HepG2 (cell line): ENCODE measurements around the gene RIMKLB. TPM values are rescaled to one million over a fixed set of nuclear protein-coding genes. Genes with fewer than 3 reads are reported as not detected.

Source experiments
- ATAC-seq: fragments of 200-7000 bp; cut with Tn5 transposase; 3 replicates; pipeline ENCODE4 v1.9.1; 2020; ENCODE audit warnings: mild to moderate bottlenecking, moderate library complexity
- BruUV-seq: library from RNA; stranded (reverse); fragments of 400-500 nt; replicated peaks from 2 replicates; lab custom pipeline; 2021; lab: Mats Ljungman, UMichigan
- CTCF ChIA-PET: fragments of 300-600 bp; formaldehyde crosslinking; extraction: SDS; loops from one replicate; lab custom pipeline; 2021; ENCODE audit warnings: low total read pairs, inconsistent platforms, low intra/inter-chr PET ratio; lab: Yijun Ruan, JAX
- POLR2A ChIA-PET: fragments of 350-600 bp; sonication (Branson Sonifier 250); formaldehyde crosslinking; loops from one replicate; lab custom pipeline; 2020; ENCODE audit warnings: antibody characterized with exemption, inconsistent platforms; lab: Yijun Ruan, JAX
- DNase-seq: peaks from one replicate; pipeline ENCODE4 v3.0.0-alpha.2; 2015; ENCODE audit warnings: low spot score
- FAIRE-seq: peaks from 3 replicates; lab custom pipeline; 2011; peaks lifted over from hg19 to GRCh38; lab: Jason Lieb, UNC
- H2AFZ ChIP-seq: one replicate; pipeline ENCODE4 v1.6.1; 2011; ENCODE audit warnings: low read length, inconsistent platforms
- H3K27ac ChIP-seq: fragments of 300-600 bp; 3 replicates; pipeline ENCODE4 v1.8.0; 2011; ENCODE audit warnings: mixed run types, mild to moderate bottlenecking, mixed read lengths, low read length, inconsistent platforms; ENCODE audit not compliant: insufficient read depth; ENCODE audit errors: extremely low read length
- H3K27me3 ChIP-seq, 2 experiments: fragments of 200-600 bp in 1 of 2; 2 replicates in 1 of 2; 3 replicates in 1 of 2; pipeline versions ENCODE4 v1.6.0 to v1.8.0; 2011; ENCODE audit warnings: low read length in 2 of 2, mild to moderate bottlenecking in 2 of 2, moderate library complexity in 2 of 2, inconsistent platforms in 1 of 2; ENCODE audit not compliant: insufficient read depth in 2 of 2, control insufficient read depth in 1 of 2
- H3K36me3 ChIP-seq, 2 experiments: fragments of 200-600 bp in 1 of 2; replicated peaks in 1 of 2; 2 replicates in 1 of 2; 3 replicates in 1 of 2; pipeline versions ENCODE4 v1.5.1 to v1.8.0; 2011; ENCODE audit warnings: low read length in 2 of 2, inconsistent platforms in 1 of 2; ENCODE audit not compliant: insufficient read depth in 2 of 2, control insufficient read depth in 1 of 2
- H3K4me1 ChIP-seq: 2 replicates; pipeline ENCODE4 v1.5.1; 2012; ENCODE audit warnings: low read length, inconsistent platforms; ENCODE audit not compliant: insufficient read depth
- H3K4me2 ChIP-seq: 2 replicates; pipeline ENCODE4 v1.6.0; 2011; ENCODE audit warnings: low read depth, low read length, inconsistent platforms
- H3K4me3 ChIP-seq, 3 experiments: fragments of 200-600 bp in 1 of 3; sonication (generic), shearing (Covaris generic) in 1 of 3; replicated peaks in 1 of 3; 2 replicates each; pipeline ENCODE4 v1.5.1; 2011 to 2016; ENCODE audit warnings: low read length in 3 of 3, inconsistent platforms in 2 of 3, low read depth in 2 of 3, mild to moderate bottlenecking in 2 of 3, control low read depth in 1 of 3, mixed read lengths in 1 of 3; ENCODE audit not compliant: insufficient read depth in 1 of 3
- H3K79me2 ChIP-seq: one replicate; pipeline ENCODE4 v1.6.1; 2011; ENCODE audit warnings: low read length, inconsistent platforms; ENCODE audit not compliant: insufficient read depth
- H3K9ac ChIP-seq: 2 replicates; pipeline ENCODE4 v1.6.0; 2011; ENCODE audit warnings: mild to moderate bottlenecking, low read depth, low read length, inconsistent platforms; ENCODE audit not compliant: insufficient read depth
- H3K9me3 ChIP-seq: 2 replicates; pipeline ENCODE4 v1.5.1; 2012; ENCODE audit warnings: mild to moderate bottlenecking, low read length
- H4K20me1 ChIP-seq: 2 replicates; pipeline ENCODE4 v1.6.0; 2011; ENCODE audit warnings: inconsistent platforms, mild to moderate bottlenecking, low read length, moderate library complexity; ENCODE audit not compliant: insufficient read depth
- CBX5 ChIP-seq: sonication (generic); formaldehyde crosslinking; IDR thresholded peaks from 2 replicates; pipeline ENCODE4 v1.4.0; 2020; ENCODE audit warnings: missing genetic modification reagents, borderline replicate concordance
- CEBPG ChIP-seq: IDR thresholded peaks from 2 replicates; pipeline ENCODE4 v1.6.1; 2016
- KDM2A ChIP-seq: sonication (generic); formaldehyde crosslinking; IDR thresholded peaks from 2 replicates; pipeline ENCODE4 v1.4.0; 2020; ENCODE audit warnings: low read depth, missing genetic modification reagents, borderline replicate concordance
- KLF9 ChIP-seq: IDR thresholded peaks from 2 replicates; pipeline ENCODE4 v1.6.1; 2016; ENCODE audit warnings: low read depth
- MAX ChIP-seq: IDR thresholded peaks from 2 replicates; pipeline ENCODE4 v1.6.1; 2012; ENCODE audit warnings: inconsistent platforms
- SALL2 ChIP-seq: sonication (generic); formaldehyde crosslinking; IDR thresholded peaks from 2 replicates; pipeline ENCODE4 v1.8.1; 2023; ENCODE audit warnings: mild to moderate bottlenecking, missing genetic modification reagents, inconsistent platforms
- SPEN ChIP-seq: sonication (generic); formaldehyde crosslinking; IDR thresholded peaks from 2 replicates; pipeline ENCODE4 v1.5.1; 2020; ENCODE audit warnings: low read depth, mild to moderate bottlenecking, missing genetic modification reagents
- ZIK1 ChIP-seq: sonication (generic); formaldehyde crosslinking; IDR thresholded peaks from 2 replicates; pipeline ENCODE4 v1.5.0; 2020; ENCODE audit warnings: mild to moderate bottlenecking, low read depth, missing genetic modification reagents, borderline replicate concordance
- ZNF121 ChIP-seq: sonication (generic); formaldehyde crosslinking; IDR thresholded peaks from 2 replicates; pipeline ENCODE4 v1.5.0; 2020; ENCODE audit warnings: mild to moderate bottlenecking, missing genetic modification reagents
- ZNF274 ChIP-seq: sonication (generic); formaldehyde crosslinking; IDR thresholded peaks from 2 replicates; pipeline ENCODE4 v1.5.1; 2020; ENCODE audit warnings: mild to moderate bottlenecking, missing genetic modification reagents
- ZNF441 ChIP-seq: sonication (generic); formaldehyde crosslinking; IDR thresholded peaks from 2 replicates; pipeline ENCODE4 v1.7.0; 2021; ENCODE audit warnings: missing genetic modification reagents, borderline replicate concordance
- ZNF598 ChIP-seq: sonication (generic); formaldehyde crosslinking; IDR thresholded peaks from 2 replicates; pipeline ENCODE4 v1.5.1; 2020; ENCODE audit warnings: mild to moderate bottlenecking, missing genetic modification reagents, borderline replicate concordance
- ZNF614 ChIP-seq: IDR thresholded peaks from 2 replicates; pipeline ENCODE4 v1.6.1; 2018; ENCODE audit warnings: missing biosample characterization, missing genetic modification reagents, inconsistent platforms, borderline replicate concordance
- ZNF652 ChIP-seq: IDR thresholded peaks from 2 replicates; pipeline ENCODE4 v1.6.1; 2016; ENCODE audit warnings: low read depth, borderline replicate concordance
- WGBS: methylation state at CpG from one replicate; pipeline ENCODE4 v1.1.6; 2017; ENCODE audit warnings: low lambda C conversion rate; 5-methylcytosine and 5-hydroxymethylcytosine counted together
- in situ Hi-C: cut with HindIII; loops from 2 replicates; pipeline ENCODE4 v1.10.0; 2017; ENCODE audit warnings: low pct_unique_long_range_greater_than_20kb; ENCODE audit not compliant: extremely low pct_ligation_motif_present
- intact Hi-C: fragments of 100-400 bp; cut with micrococcal nuclease; formaldehyde crosslinking; loops from one replicate; pipeline ENCODE4 v1.10.0; 2022; ENCODE audit not compliant: unreplicated experiment
- polyA plus RNA-seq, 8 experiments: library from polyadenylated mRNA; depleted of rRNA in 3 of 8; stranded (reverse) in 7 of 8; unstranded in 1 of 8; fragments of >200 nt; fragmentation: Illumina TruSeq in 4 of 8; extraction: Trizol in 4 of 8; gene quantifications; 2 replicates each; pipeline versions ENCODE4 v1.2.1 to v1.2.3, GENCODE V29; 2011 to 2016; ENCODE audit warnings: low read depth in 4 of 8, missing spikeins in 1 of 8, mixed read lengths in 1 of 8; ENCODE audit not compliant: insufficient read depth in 1 of 8
- total RNA-seq, 5 experiments: library from RNA; depleted of rRNA; stranded (reverse); fragments of >200 nt; fragmentation: Illumina TruSeq; extraction: Trizol; gene quantifications; 2 replicates each; pipeline ENCODE4 v1.2.3, GENCODE V29; 2016; ENCODE audit warnings: low read depth in 1 of 5

Gene RIMKLB
- total and polyA plus RNA-seq, 2 of the 13 experiments (the other 11 are each of a cell fraction or from before 2014, with no cell fraction given): 0.33 to 0.40 TPM

DNA sequence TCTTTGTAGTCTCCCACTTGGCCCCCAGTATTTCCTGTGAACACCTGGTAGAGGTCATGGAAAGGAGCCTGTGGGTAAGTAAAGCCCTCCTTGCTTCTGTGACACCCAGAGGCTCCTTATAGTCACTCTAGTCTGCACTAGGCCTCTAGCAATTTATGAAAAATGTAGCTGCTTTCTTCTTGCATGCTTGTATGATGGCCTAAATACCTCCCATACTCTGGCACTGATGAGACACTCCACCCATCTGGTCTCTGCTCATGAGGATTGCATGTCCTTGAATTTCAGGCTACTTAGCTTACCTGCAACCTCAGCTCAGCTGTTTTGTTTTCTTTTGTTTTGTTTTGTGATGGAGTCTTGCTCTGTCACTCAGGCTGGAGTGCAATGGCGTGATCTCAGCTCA, 120.1 kb downstream of the RIMKLB start:
- H3K27me3 ChIP-seq: peaks cover 1 to 2% of the 10 kb centered on the region in 2 experiments; a peak in 3 of 5 replicates
- no peaks in the 10 kb centered on the region for H3K9me3 ChIP-seq
- 21% methylated on average over 1 of the region's 1 CpG for WGBS
- H2AFZ ChIP-seq: no peak overlapping the region
- no peak for TF ChIP-seq ZNF598 (CRISPR knock-in tag)
- TF ChIP-seq ZNF441 (CRISPR knock-in tag): no peak
- ChIA-PET CTCF (no interaction called here), POLR2A (no interaction called here)
- DNase-seq: no peak
- no peaks in the 10 kb centered on the region for H4K20me1 ChIP-seq
- H3K4me1 ChIP-seq: no peaks in the 10 kb centered on the region
- intact Hi-C loops: no loop called here
- no peak for FAIRE-seq
- ATAC-seq: no peak
- H3K79me2 ChIP-seq: no peaks in the 10 kb centered on the region
- in situ Hi-C loops: no loop called here
- H3K4me3 ChIP-seq: no peak overlapping the region
- no peak overlapping the region for H3K4me2 ChIP-seq
- no peak overlapping the region for H3K9ac ChIP-seq
- no peaks in the 10 kb centered on the region for H3K36me3 ChIP-seq
- H3K27ac ChIP-seq: no peak overlapping the region
- no TSS peak for BruUV-seq

DNA sequence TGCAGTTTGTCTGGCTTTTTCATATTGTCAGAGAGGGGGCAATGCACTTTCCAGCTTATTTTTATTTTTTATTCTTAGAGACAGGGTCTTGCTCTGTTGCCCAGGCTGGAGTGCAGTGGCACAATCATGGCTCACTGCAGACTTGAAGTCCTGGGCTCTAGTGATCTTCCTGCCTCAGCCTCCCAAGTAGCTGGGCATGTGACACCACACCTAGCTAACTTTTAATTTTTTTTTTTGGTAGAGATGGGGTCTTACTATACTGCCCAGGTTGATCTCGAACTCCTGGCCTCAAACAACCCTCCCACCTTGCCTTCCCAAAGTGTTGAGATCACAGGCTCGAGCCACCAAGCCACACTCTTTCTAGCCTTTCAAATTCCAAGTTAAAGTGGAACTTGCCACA, 120.7 kb downstream of the RIMKLB start:
- Histone ChIP-seq H3K4me3 (no peak overlapping the region), H2AFZ (no peak overlapping the region), H3K79me2 (no peaks in the 10 kb centered on the region), H3K36me3 (no peaks in the 10 kb centered on the region), H3K9ac (no peak overlapping the region), H3K27ac (no peak overlapping the region), H4K20me1 (no peaks in the 10 kb centered on the region), H3K9me3 (no peaks in the 10 kb centered on the region), H3K4me1 (no peaks in the 10 kb centered on the region), H3K4me2 (no peak overlapping the region), H3K27me3 (peaks cover 1 to 2% of the 10 kb centered on the region in 2 experiments; a peak in 3 of 5 replicates)
- in situ Hi-C loops (no loop called here), intact Hi-C loops (no loop called here)
- TF ChIP-seq SALL2 (CRISPR knock-in tag) (no peak), SPEN (CRISPR knock-in tag) (no peak), ZNF652 (CRISPR knock-in tag) (no peak), ZNF614 (CRISPR knock-in tag) (no peak), ZNF121 (CRISPR knock-in tag) (no peak), CEBPG (CRISPR knock-in tag) (no peak), ZNF274 (CRISPR knock-in tag) (no peak), KLF9 (CRISPR knock-in tag) (no peak), ZIK1 (CRISPR knock-in tag) (no peak), MAX (no peak), CBX5 (CRISPR knock-in tag) (no peak), KDM2A (CRISPR knock-in tag) (no peak)
- POLR2A ChIA-PET: no interaction called here
- no peak for FAIRE-seq
- no peak for DNase-seq
- CTCF ChIA-PET: no interaction called here
- ATAC-seq: no peak
- BruUV-seq: no TSS peak
- 0% methylated on average over 2 of the region's 2 CpGs for WGBS
